SKM-1 (cell line): ENCODE measurements around the gene RFX2.
A peak's percentile ranks its signal among the peaks of the same experiment; 100 is the strongest.
"Not testable (repeated sequence)": the region's sequence is repeated elsewhere in the genome, so short reads cannot be mapped to it uniquely, and the experiment has no call there.

Source experiments
- DNase-seq: peaks from one replicate; lab custom pipeline; 2025; ENCODE audit not compliant: unreplicated experiment; lab: John Stamatoyannopoulos, UW

RFX2 gene

GRCh38 chr19:5974721-5975387, 135.4 kb downstream of the RFX2 start:
- no peak for DNase-seq

GRCh38 chr19:5973867-5974635, 136.2 kb downstream of the RFX2 start:
- DNase-seq, result no peak

GRCh38 chr19:5973376-5973775, 136.9 kb downstream of the RFX2 start:
- no peak for DNase-seq

GRCh38 chr19:5972355-5972731, 138.0 kb downstream of the RFX2 start:
- no peak for DNase-seq

- DNase-seq, result no peak
These were observed 138.5 kb downstream of the RFX2 start for GRCh38 chr19:5971714-5972354.

GRCh38 chr19:5969476-5969875, 140.8 kb downstream of the RFX2 start:
- no peak for DNase-seq

GRCh38 chr19:5968431-5969373, 141.6 kb downstream of the RFX2 start:
- no peak for DNase-seq

- peak; percentile 53 for DNase-seq
These were observed 142.3 kb downstream of the RFX2 start for GRCh38 chr19:5967994-5968430.

GRCh38 chr19:5967571-5967970, 142.7 kb downstream of the RFX2 start:
- no peak for DNase-seq

GRCh38 chr19:5966941-5967340, 143.4 kb downstream of the RFX2 start:
- DNase-seq, result no peak

- DNase-seq, result no peak
These were observed 144.1 kb downstream of the RFX2 start for GRCh38 chr19:5966215-5966614.

GRCh38 chr19:5964816-5965565, 145.3 kb downstream of the RFX2 start:
- DNase-seq, result no peak

- no peak for DNase-seq
These were observed 146.4 kb downstream of the RFX2 start for GRCh38 chr19:5963855-5964254.

- not testable (repeated sequence) for DNase-seq
These were observed 147.0 kb downstream of the RFX2 start for GRCh38 chr19:5963259-5963658.

GRCh38 chr19:5961969-5962945, 148.0 kb downstream of the RFX2 start:
- DNase-seq, result no peak

- DNase-seq, result not testable (repeated sequence)
These were observed 148.7 kb downstream of the RFX2 start for GRCh38 chr19:5961641-5961968.

- DNase-seq, result no peak
These were observed 150.0 kb downstream of the RFX2 start for GRCh38 chr19:5960005-5961001.
